Mesendoderm (in vitro differentiated cells): ENCODE results near the gene HIBCH.
"Not testable (repeated sequence)": the region's sequence is repeated elsewhere in the genome, so short reads cannot be mapped to it uniquely, and the experiment has no call there.

ENCODE experiments used
- DNase-seq: peaks from one replicate; pipeline ENCODE4 v3.0.0; 2013
- H2AK5ac ChIP-seq: 2 replicates; pipeline ENCODE4 v1.6.1; 2013; ENCODE audit warnings: low read length, inconsistent platforms
- H2BK120ac ChIP-seq: 2 replicates; pipeline ENCODE4 v1.6.1; 2013; ENCODE audit warnings: low read depth, mild to moderate bottlenecking, low read length, moderate library complexity, mixed read lengths
- H2BK15ac ChIP-seq: replicated peaks from 2 replicates; pipeline ENCODE4 v1.6.1; 2013; ENCODE audit warnings: low read depth, mild to moderate bottlenecking, moderate library complexity
- H2BK5ac ChIP-seq: 2 replicates; pipeline ENCODE4 v1.6.1; 2013; ENCODE audit warnings: low read length, inconsistent platforms
- H3K18ac ChIP-seq: 2 replicates; pipeline ENCODE4 v1.6.1; 2013; ENCODE audit warnings: mild to moderate bottlenecking, low read length, mixed read lengths
- H3K23ac ChIP-seq: one replicate; pipeline ENCODE4 v1.6.1; 2013; ENCODE audit warnings: low read length
- H3K27ac ChIP-seq: 2 replicates; pipeline ENCODE4 v1.5.1; 2013; ENCODE audit warnings: low read depth, mild to moderate bottlenecking, inconsistent platforms, low read length, moderate library complexity
- H3K27me3 ChIP-seq: 2 replicates; pipeline ENCODE4 v1.6.1; 2013; ENCODE audit warnings: low read length, control low read depth, mild to moderate bottlenecking, inconsistent platforms; ENCODE audit not compliant: insufficient read depth, poor library complexity
- H3K36me3 ChIP-seq: 2 replicates; pipeline ENCODE4 v1.6.1; 2013; ENCODE audit warnings: low read length, inconsistent platforms; ENCODE audit not compliant: control insufficient read depth, insufficient read depth
- H3K4ac ChIP-seq: one replicate; pipeline ENCODE4 v1.6.1; 2013; ENCODE audit warnings: low read depth, mild to moderate bottlenecking, low read length, moderate library complexity
- H3K4me1 ChIP-seq: 2 replicates; pipeline ENCODE4 v1.6.1; 2013; ENCODE audit warnings: low read depth, low read length, inconsistent platforms; ENCODE audit not compliant: control insufficient read depth
- H3K4me2 ChIP-seq: 2 replicates; pipeline ENCODE4 v1.6.1; 2013; ENCODE audit warnings: low read length
- H3K4me3 ChIP-seq: 2 replicates; pipeline ENCODE4 v1.5.1; 2013; ENCODE audit warnings: mild to moderate bottlenecking, low read length
- H3K56ac ChIP-seq: one replicate; pipeline ENCODE4 v1.6.1; 2013; ENCODE audit warnings: low read length
- H3K79me1 ChIP-seq: 2 replicates; pipeline ENCODE4 v1.6.1; 2013; ENCODE audit warnings: low read length, inconsistent platforms
- H3K79me2 ChIP-seq: 2 replicates; pipeline ENCODE4 v1.6.1; 2013; ENCODE audit warnings: mild to moderate bottlenecking, low read length; ENCODE audit not compliant: control insufficient read depth, insufficient read depth
- H3K9ac ChIP-seq: 2 replicates; pipeline ENCODE4 v1.6.1; 2013; ENCODE audit warnings: low read length, inconsistent platforms
- H4K5ac ChIP-seq: one replicate; pipeline ENCODE4 v1.6.1; 2013; ENCODE audit warnings: low read length
- H4K8ac ChIP-seq: one replicate; pipeline ENCODE4 v1.6.1; 2013; ENCODE audit warnings: low read depth, mild to moderate bottlenecking, control low read depth, low read length, moderate library complexity
- WGBS: extraction: QIAGEN DNeasy Blood & Tissue Kit; methylation state at CpG from one replicate; pipeline ENCODE4 v1.1.7; 2013; ENCODE audit warnings: low lambda C conversion rate, missing lambda C conversion rate; ENCODE audit not compliant: insufficient coverage; ENCODE audit errors: extremely low coverage; 5-methylcytosine and 5-hydroxymethylcytosine counted together

The HIBCH gene

GRCh38 chr2:190302052-190302451, 17.6 kb downstream of the HIBCH start:
- H4K5ac ChIP-seq, result no peak overlapping the region
- no peaks in the 10 kb centered on the region for H3K36me3 ChIP-seq
- H3K18ac ChIP-seq, result no peak overlapping the region
- no peak overlapping the region for H3K27ac ChIP-seq
- no peak overlapping the region for H3K4me2 ChIP-seq
- no peak overlapping the region for H2AK5ac ChIP-seq
- H3K4ac ChIP-seq, result no peak overlapping the region
- H2BK120ac ChIP-seq, result no peak overlapping the region
- no peaks in the 10 kb centered on the region for H3K79me2 ChIP-seq
- no peaks in the 10 kb centered on the region for H3K27me3 ChIP-seq
- DNase-seq, result no peak
- no peak overlapping the region for H2BK15ac ChIP-seq
- no CpG with 5 or more reads among the region's 1 CpG for WGBS
- H3K4me3 ChIP-seq, result no peak overlapping the region
- peaks cover 2% of the 10 kb centered on the region for H3K79me1 ChIP-seq
- no peak overlapping the region for H3K9ac ChIP-seq
- no peak overlapping the region for H3K56ac ChIP-seq
- H4K8ac ChIP-seq, result no peak overlapping the region
- no peak overlapping the region for H3K23ac ChIP-seq
- no peak overlapping the region for H2BK5ac ChIP-seq
- H3K4me1 ChIP-seq, result no peaks in the 10 kb centered on the region

GRCh38 chr2:190301032-190301431, 18.6 kb downstream of the HIBCH start:
- Histone ChIP-seq H3K4me2 (no peak overlapping the region), H3K79me2 (no peaks in the 10 kb centered on the region), H3K56ac (no peak overlapping the region), H2BK15ac (no peak overlapping the region), H2BK5ac (no peak overlapping the region), H3K27ac (no peak overlapping the region), H3K18ac (no peak overlapping the region), H3K9ac (no peak overlapping the region), H3K36me3 (no peaks in the 10 kb centered on the region), H2BK120ac (no peak overlapping the region), H4K8ac (no peak overlapping the region), H3K4ac (no peak overlapping the region), H3K23ac (no peak overlapping the region), H3K79me1 (peaks cover 2% of the 10 kb centered on the region), H2AK5ac (no peak overlapping the region), H4K5ac (no peak overlapping the region), H3K4me1 (no peaks in the 10 kb centered on the region), H3K27me3 (no peaks in the 10 kb centered on the region), H3K4me3 (no peak overlapping the region)
- DNase-seq, result peak; percentile 53

DNA sequence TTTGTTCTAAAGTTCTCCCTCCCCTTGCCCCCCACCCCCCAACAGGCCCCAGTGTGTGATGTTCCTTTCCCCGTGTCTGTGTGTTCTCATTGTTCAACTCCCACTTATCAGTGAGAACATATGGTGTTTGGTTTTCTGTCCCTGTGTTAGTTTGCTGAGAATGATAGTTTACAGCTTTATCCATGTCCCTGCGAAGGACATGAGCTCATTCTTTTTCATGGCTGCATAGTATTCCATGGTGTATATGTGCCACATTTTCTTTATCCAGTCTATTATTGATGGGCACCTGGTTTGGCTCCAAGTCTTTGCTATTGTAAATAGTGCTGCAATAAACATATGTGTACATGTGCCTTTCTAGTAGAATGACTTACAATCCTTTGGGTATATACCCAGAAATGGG, 21.7 kb downstream of the HIBCH start:
- not testable (repeated sequence) for H3K27me3 ChIP-seq, H3K9ac ChIP-seq, H3K56ac ChIP-seq, H2BK15ac ChIP-seq, H3K18ac ChIP-seq, H2BK120ac ChIP-seq, H3K4me1 ChIP-seq, H3K4ac ChIP-seq, H3K4me2 ChIP-seq, H3K36me3 ChIP-seq, DNase-seq, H3K79me1 ChIP-seq, H3K27ac ChIP-seq, H4K5ac ChIP-seq, H2BK5ac ChIP-seq, H3K4me3 ChIP-seq, H2AK5ac ChIP-seq, H4K8ac ChIP-seq, H3K23ac ChIP-seq, H3K79me2 ChIP-seq
- no CpG with 5 or more reads among the region's 2 CpGs for WGBS

DNA sequence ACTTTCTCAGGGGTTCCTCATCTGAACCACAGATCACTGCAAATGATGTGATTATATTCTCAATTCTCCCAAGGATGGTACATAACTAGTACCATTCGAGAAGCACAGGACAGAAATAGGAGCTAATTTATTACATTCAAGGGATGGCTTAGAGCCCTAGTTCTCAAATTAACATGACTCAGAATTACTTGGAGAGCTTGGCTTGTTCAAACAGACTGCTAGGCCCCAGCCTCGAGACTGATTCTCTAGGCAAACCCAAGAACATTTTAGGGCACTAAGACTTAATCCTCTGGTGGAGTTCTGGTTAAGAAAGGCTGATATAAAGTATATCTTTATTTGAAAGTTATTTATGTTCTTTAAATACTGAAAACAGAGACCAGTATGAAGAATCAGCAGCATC, 35.8 kb downstream of the HIBCH start:
- Histone ChIP-seq H3K18ac (no peak overlapping the region), H3K4me3 (no peak overlapping the region), H3K9ac (no peak overlapping the region), H3K4me1 (no peaks in the 10 kb centered on the region), H3K4me2 (no peak overlapping the region), H2AK5ac (no peak overlapping the region), H3K79me1 (no peaks in the 10 kb centered on the region), H2BK5ac (no peak overlapping the region), H3K4ac (no peak overlapping the region), H2BK15ac (no peak overlapping the region), H3K23ac (no peak overlapping the region), H4K8ac (no peak overlapping the region), H3K79me2 (no peaks in the 10 kb centered on the region), H3K56ac (no peak overlapping the region), H3K36me3 (no peaks in the 10 kb centered on the region), H4K5ac (no peak overlapping the region), H3K27me3 (no peaks in the 10 kb centered on the region), H2BK120ac (no peak overlapping the region), H3K27ac (no peak overlapping the region)
- WGBS, result no CpG with 5 or more reads among the region's 2 CpGs
- DNase-seq, result no peak

GRCh38 chr2:190280565-190281350, 38.9 kb downstream of the HIBCH start:
- Histone ChIP-seq H3K4me3 (no peak overlapping the region), H3K56ac (no peak overlapping the region), H2BK120ac (no peak overlapping the region), H3K4ac (no peak overlapping the region), H4K8ac (no peak overlapping the region), H3K79me1 (no peaks in the 10 kb centered on the region), H3K4me1 (no peaks in the 10 kb centered on the region), H2BK5ac (no peak overlapping the region), H3K4me2 (no peak overlapping the region), H2BK15ac (no peak overlapping the region), H3K9ac (no peak overlapping the region), H3K79me2 (no peaks in the 10 kb centered on the region), H3K27me3 (no peaks in the 10 kb centered on the region), H3K27ac (no peak overlapping the region), H3K36me3 (no peaks in the 10 kb centered on the region), H4K5ac (no peak overlapping the region), H3K23ac (no peak overlapping the region), H2AK5ac (no peak overlapping the region), H3K18ac (no peak overlapping the region)
- DNase-seq, result no peak
- WGBS, result no CpG with 5 or more reads among the region's 5 CpGs
